NCI-H1930 (cell line): ENCODE data around the gene TRAT1.

Source experiments
- DNase-seq, 2 experiments: peaks; one replicate each; lab custom pipeline; 2025; lab: John Stamatoyannopoulos, UW

TRAT1 gene

GRCh38 chr3:108861401-108861800, 38.8 kb downstream of the TRAT1 start:
- DNase-seq: no peak

GRCh38 chr3:108862865-108863798, 40.5 kb downstream of the TRAT1 start:
- DNase-seq: no peak

- no peak for DNase-seq
These were observed 41.2 kb downstream of the TRAT1 start for GRCh38 chr3:108863799-108864135.

GRCh38 chr3:108877901-108878300, 55.3 kb downstream of the TRAT1 start:
- DNase-seq: no peak

- DNase-seq: no peak
These were observed 57.3 kb downstream of the TRAT1 start for GRCh38 chr3:108879915-108880314.

GRCh38 chr3:108882762-108883161, 60.2 kb downstream of the TRAT1 start:
- DNase-seq: no peak

- DNase-seq: no peak
These were observed 60.8 kb downstream of the TRAT1 start for GRCh38 chr3:108883373-108883772.

- DNase-seq: no peak
These were observed 64.5 kb downstream of the TRAT1 start for GRCh38 chr3:108887121-108887520.

GRCh38 chr3:108887777-108888176, 65.2 kb downstream of the TRAT1 start:
- no peak for DNase-seq

- no peak for DNase-seq
These were observed 69.2 kb downstream of the TRAT1 start for GRCh38 chr3:108891833-108892232.

- no peak for DNase-seq
These were observed 72.4 kb downstream of the TRAT1 start for GRCh38 chr3:108894981-108895380.

GRCh38 chr3:108897883-108898282, 75.3 kb downstream of the TRAT1 start:
- no peak for DNase-seq

GRCh38 chr3:108899530-108899929, 76.9 kb downstream of the TRAT1 start:
- no peak for DNase-seq
